Naive thymus-derived CD8-positive, alpha-beta T cell (primary cell): ENCODE data around the gene HCFC2. TPM values are rescaled to one million over a fixed set of nuclear protein-coding genes. Genes with fewer than 3 reads are reported as not detected.

Experiments
- ATAC-seq, 2 donors: fragments of 150-1000 bp; cut with Tn5 transposase in 1 of 2; sonication (Bioruptor Pico), chemical (Tn5 transposase) in 1 of 2; 1 replicate in 1 of 2; 2 replicates in 1 of 2; pipeline ENCODE4 v1.10.0; 2021; ENCODE audit warnings: mild to moderate bottlenecking in 2 of 2, moderate library complexity in 2 of 2
- POLR2A ChIA-PET: fragments of 350-600 bp; sonication (Branson Sonifier 250); formaldehyde crosslinking; loops from one replicate; lab custom pipeline; 2021; ENCODE audit warnings: antibody characterized with exemption; lab: Charles Lee
- DNase-seq, 10 donors: peaks; one replicate each; pipeline versions ENCODE4 v3.0.0 to v3.0.0-alpha.2; 2020 to 2022
- H3K27ac Mint-ChIP-seq, 10 donors: one replicate each; pipeline ENCODE4 v1.8.0; 2020 to 2022; ENCODE audit warnings: mild to moderate bottlenecking in 10 of 10, mixed read lengths in 10 of 10, moderate library complexity in 4 of 10, inconsistent platforms in 1 of 10
- H3K27me3 Mint-ChIP-seq, 5 donors: one replicate each; pipeline ENCODE4 v1.8.0; 2021 to 2022; ENCODE audit warnings: mixed read lengths in 5 of 5
- H3K36me3 Mint-ChIP-seq, 3 donors: one replicate each; pipeline ENCODE4 v1.8.0; 2020 to 2022; ENCODE audit warnings: mixed read lengths in 3 of 3, mild to moderate bottlenecking in 2 of 3, inconsistent platforms in 1 of 3
- H3K4me1 Mint-ChIP-seq, 4 donors: one replicate each; pipeline ENCODE4 v1.8.0; 2021 to 2022; ENCODE audit warnings: mixed read lengths in 4 of 4
- H3K4me3 Mint-ChIP-seq, 10 donors: one replicate each; pipeline ENCODE4 v1.8.0; 2020 to 2022; ENCODE audit warnings: mild to moderate bottlenecking in 10 of 10, mixed read lengths in 10 of 10, moderate library complexity in 6 of 10, inconsistent platforms in 1 of 10
- H3K9me3 Mint-ChIP-seq, 9 donors: one replicate each; pipeline ENCODE4 v1.8.0; 2020 to 2022; ENCODE audit warnings: mixed read lengths in 9 of 9, mild to moderate bottlenecking in 3 of 9, inconsistent platforms in 1 of 9, moderate library complexity in 1 of 9
- polyA plus RNA-seq, 3 donors: library from polyadenylated mRNA; unstranded; fragments of 300-500 nt; fragmentation: Illumina TruSeq; gene quantifications; one replicate each; pipeline ENCODE4 v1.2.3, GENCODE V29; 2021
- total RNA-seq, 8 experiments: library from RNA in 2 of 8; stranded (reverse) in 2 of 8; gene quantifications; one replicate each; pipeline ENCODE4 v1.2.3 and lab custom pipeline; 2021 to 2026

Gene HCFC2
- total and polyA plus RNA-seq, 5 experiments from 2014 or later: 4.1 to 17.1 (median 6.9) TPM

DNA sequence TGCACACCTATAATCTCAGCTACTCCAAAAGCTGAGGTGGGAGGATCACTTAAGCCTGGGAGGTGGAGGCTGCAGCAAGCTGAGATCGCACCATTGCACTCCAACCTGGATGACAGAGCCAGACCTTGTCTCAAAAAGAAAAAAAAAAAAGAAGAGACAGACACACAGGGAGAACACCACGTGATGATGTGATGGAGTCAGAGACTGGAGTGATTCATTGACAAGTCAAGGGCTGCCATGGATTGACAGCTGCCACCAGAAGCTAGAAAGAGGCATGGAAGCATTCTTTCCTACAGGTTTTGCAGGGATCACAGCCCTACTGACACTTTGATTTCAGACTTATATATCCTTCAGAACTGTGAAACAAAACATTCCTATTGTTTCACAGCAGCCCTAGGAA lies 3.5 kb upstream of the HCFC2 start:
- Mint-ChIP-seq H3K27ac (no peak overlapping the region), H3K4me3 (no peak overlapping the region), H3K36me3 (peaks cover 0 to 5% (median 0%) of the 10 kb centered on the region in 3 donors), H3K4me1 (peaks cover 5 to 12% (median 10%) of the 10 kb centered on the region in 4 donors), H3K9me3 (peaks cover 0 to 5% (median 0%) of the 10 kb centered on the region in 9 donors), H3K27me3 (peaks cover 3 to 16% (median 10%) of the 10 kb centered on the region in 5 donors)
- no peak for ATAC-seq
- POLR2A ChIA-PET: no interaction called here
- DNase-seq: no peak

DNA sequence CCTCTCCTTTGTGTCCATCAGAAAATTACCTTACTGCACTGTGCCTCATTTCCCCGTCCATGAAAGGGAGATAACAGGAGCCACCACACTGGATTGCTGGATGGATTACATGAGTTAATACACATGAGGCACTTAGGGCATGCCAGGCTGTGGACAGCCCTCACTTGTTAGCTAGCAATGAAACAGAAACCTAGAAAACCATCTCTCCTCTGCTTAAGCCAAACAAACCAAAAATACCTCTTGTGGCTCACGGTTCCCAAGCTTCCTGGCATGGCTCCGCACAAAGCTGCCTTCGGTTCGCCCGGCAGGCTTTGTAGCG lies 660 bp upstream of the HCFC2 start:
- DNase-seq: no peak

DNA sequence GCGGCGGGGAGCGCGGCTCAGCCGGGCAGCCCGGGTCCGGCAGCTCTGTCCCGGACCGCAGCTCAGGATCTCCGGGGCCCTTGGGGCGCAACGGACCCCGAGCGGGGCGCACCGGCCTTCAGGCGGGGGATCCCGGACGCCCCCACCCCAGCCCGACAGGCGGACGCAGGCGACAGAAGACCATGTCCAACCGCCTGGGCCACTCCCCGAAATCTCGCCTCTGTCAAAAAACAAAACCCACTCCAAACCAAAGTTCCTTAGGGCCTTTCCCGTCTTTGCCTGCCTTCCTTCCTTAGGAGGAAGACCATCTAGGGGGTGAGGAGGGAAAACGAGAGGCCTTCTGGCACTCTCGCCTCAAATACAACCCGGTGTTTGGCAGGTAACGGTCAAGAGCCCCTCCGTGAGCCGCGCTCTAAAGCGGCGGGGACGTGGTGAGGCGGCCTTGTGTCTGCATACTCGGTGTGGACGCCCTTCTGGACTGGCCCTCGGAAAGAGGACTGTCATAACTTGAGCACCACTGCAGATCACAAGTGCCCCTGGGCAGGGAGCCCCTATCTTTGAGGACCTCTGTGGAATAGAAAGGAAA lies 604 bp downstream of the HCFC2 start:
- Mint-ChIP-seq H3K36me3 (peaks cover 0 to 30% (median 0%) of the 10 kb centered on the region in 3 donors), H3K4me1 (peaks cover 10 to 26% (median 20%) of the 10 kb centered on the region in 4 donors), H3K4me3 (peak overlapping the region; percentile 80 to 97 (median 94)), H3K27me3 (peaks cover 0 to 9% (median 5%) of the 10 kb centered on the region in 5 donors), H3K27ac (peak overlapping the region; percentile 74 to 93 (median 86)), H3K9me3 (no peaks in the 10 kb centered on the region)
- DNase-seq (no peak), ATAC-seq (no peak)
- POLR2A ChIA-PET: interaction anchor here (0.7 to 2.2 kb wide), 6 partner anchors 44 to 161 kb away, joined by 3 to 27 read pairs (median 10); partner anchors contain the start of genes HSP90B1, NFYB and TDG

More for the DNA sequence above, 660 bp upstream of the HCFC2 start:
- peaks cover 1 to 13% (median 8%) of the 10 kb centered on the region in 5 donors for H3K27me3 Mint-ChIP-seq
- POLR2A ChIA-PET: interaction anchor here (0.6 to 2.2 kb wide), 13 partner anchors 13 to 1321 kb away, joined by 3 to 27 read pairs (median 3); partner anchors contain the start of genes HSP90B1, NFYB and TDG
- H3K27ac Mint-ChIP-seq: peak overlapping the region in 8 of 10 donors; percentile 49 to 97 (median 85)
- H3K36me3 Mint-ChIP-seq: peaks cover 0 to 18% (median 0%) of the 10 kb centered on the region in 3 donors
- H3K9me3 Mint-ChIP-seq: no peaks in the 10 kb centered on the region
- peak overlapping the region; percentile 90 to 97 (median 92) for H3K4me3 Mint-ChIP-seq
- peak; percentile 41 to 42 for ATAC-seq
- peaks cover 10 to 22% (median 18%) of the 10 kb centered on the region in 4 donors for H3K4me1 Mint-ChIP-seq

DNA sequence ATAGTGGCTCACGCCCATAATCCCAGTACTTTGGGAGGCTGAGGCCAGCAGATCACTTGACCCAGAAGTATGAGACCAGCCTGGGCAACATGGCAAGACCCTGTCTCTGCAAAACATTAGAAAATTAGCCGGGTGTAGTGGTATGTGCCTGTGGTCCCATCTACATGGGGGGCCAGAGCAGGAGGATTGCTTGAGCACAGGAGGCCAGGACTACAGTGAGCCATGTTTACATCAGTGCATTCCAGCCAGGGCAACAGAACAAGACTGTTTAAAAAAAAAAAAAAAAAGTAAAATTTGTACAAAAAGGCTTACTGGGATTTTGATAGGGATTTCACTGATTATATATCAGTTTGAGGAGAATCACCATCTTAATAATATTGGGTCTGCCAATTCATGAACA lies 7.8 kb downstream of the HCFC2 start:
- Mint-ChIP-seq H3K27ac (no peak overlapping the region), H3K4me3 (no peak overlapping the region), H3K36me3 (peaks cover 0 to 66% (median 4%) of the 10 kb centered on the region in 3 donors), H3K4me1 (peaks cover 2 to 34% (median 15%) of the 10 kb centered on the region in 4 donors), H3K9me3 (no peaks in the 10 kb centered on the region), H3K27me3 (no peaks in the 10 kb centered on the region)
- no peak for ATAC-seq
- no peak for DNase-seq
- POLR2A ChIA-PET: no interaction called here

DNA sequence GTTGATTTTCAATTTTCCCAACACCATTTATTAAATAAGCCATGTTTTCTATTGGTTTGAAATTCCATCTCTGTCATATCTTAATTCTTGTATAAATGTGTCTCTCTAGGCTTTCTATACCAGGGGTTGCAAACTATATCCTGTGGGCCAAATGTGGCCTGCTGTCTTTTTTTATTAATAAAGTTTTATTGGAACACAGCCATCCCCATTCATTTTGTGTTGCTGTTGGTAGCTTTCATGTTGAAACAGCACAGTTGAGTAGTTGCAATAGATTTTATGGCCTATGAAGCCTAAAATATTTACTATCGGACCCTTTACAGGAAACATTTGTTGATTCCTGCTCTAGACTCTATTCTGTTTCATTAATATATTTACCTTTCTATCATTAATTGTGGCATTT lies 9.4 kb downstream of the HCFC2 start:
- no peak for DNase-seq
- Mint-ChIP-seq H3K36me3 (peaks cover 0 to 66% (median 4%) of the 10 kb centered on the region in 3 donors), H3K27ac (no peak overlapping the region), H3K4me3 (no peak overlapping the region), H3K27me3 (no peaks in the 10 kb centered on the region), H3K9me3 (no peaks in the 10 kb centered on the region), H3K4me1 (peaks cover 2 to 30% (median 12%) of the 10 kb centered on the region in 4 donors)
- POLR2A ChIA-PET: no interaction called here
- no peak for ATAC-seq

DNA sequence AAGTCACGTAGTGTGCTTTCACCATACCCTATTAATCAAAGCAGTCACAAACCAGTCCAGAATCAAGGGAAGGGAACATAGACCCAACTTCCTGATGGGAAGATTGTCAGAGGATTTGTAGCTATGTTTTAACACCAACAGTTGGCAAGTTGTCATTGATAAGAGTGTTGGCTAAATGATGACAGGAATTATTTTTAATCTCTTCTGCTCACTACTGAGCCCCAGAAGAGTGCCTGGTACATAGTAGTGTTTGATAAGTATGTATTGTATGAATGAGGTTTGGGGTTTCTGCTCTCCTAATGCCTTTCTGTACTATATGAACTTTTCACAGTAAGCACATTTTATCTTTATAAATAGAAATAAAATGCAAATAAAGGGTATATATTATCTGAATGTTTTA lies 14.7 kb downstream of the HCFC2 start:
- Mint-ChIP-seq H3K9me3 (no peaks in the 10 kb centered on the region), H3K27me3 (no peaks in the 10 kb centered on the region), H3K27ac (no peak overlapping the region), H3K36me3 (peaks cover 5 to 71% (median 12%) of the 10 kb centered on the region in 3 donors), H3K4me1 (peaks cover 2 to 19% (median 11%) of the 10 kb centered on the region in 4 donors), H3K4me3 (no peak overlapping the region)
- ATAC-seq (no peak), DNase-seq (no peak)
- POLR2A ChIA-PET: interaction anchor here (1.0 kb wide), 1 partner anchor 13 kb away, joined by 3 read pairs; no protein-coding TSS in a partner anchor

DNA sequence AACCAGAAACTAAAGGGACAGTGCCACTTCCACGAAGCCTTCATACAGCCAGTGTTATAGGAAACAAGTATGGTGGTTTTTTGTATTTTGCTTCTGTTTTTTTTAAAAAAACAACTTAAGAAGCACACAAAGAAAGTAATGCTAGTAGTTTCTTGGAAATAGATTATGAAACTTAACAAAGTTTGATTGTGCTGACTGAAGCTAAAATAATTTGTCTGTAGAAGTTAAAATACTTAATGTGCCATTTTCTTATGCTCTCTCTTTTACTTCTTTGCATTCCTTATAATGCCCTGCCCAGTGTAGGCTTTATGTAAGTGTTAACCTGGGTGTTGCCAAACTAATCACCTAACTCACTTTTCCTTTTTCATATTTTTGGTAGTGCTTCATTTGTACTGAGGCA lies 16.4 kb downstream of the HCFC2 start:
- Mint-ChIP-seq H3K9me3 (no peaks in the 10 kb centered on the region), H3K27ac (no peak overlapping the region), H3K4me1 (peaks cover 1 to 17% (median 8%) of the 10 kb centered on the region in 4 donors), H3K36me3 (peaks cover 5 to 73% (median 14%) of the 10 kb centered on the region in 3 donors), H3K27me3 (no peaks in the 10 kb centered on the region), H3K4me3 (no peak overlapping the region)
- POLR2A ChIA-PET: no interaction called here
- ATAC-seq (no peak), DNase-seq (no peak)

DNA sequence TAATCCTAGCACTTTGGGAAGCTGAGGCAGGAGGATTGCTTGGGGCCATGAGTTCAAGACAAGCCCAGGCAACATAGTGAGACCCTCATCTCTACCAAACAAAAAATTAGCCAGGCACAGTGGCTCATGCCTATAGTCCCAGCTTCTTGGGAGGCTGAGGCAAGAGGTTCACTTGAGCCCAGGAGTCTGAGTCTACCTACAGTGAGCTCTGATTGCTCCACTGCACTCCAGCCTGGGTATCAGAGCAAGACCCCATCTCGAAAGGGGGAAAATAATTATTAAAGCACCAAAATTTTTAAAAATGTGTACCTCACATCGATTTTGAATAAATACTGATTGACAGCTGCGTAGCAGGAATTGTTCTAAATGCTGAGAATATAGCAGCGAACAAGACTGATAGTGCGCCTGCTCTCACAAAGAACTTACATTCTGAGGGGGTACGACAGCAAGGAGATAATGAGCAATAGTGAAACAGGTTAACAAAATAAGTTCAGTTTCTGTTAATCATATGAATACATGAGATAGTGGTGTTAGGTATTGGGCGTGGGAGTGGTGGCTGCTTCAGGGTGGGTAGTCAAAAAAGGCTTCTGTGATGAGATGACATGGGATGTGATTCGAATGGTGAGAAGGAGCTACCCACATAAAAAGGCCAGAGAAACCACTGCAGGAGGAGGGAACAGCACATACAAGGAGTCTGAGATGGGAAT lies 19.6 kb downstream of the HCFC2 start:
- Mint-ChIP-seq H3K9me3 (no peaks in the 10 kb centered on the region), H3K27ac (peak overlapping the region in 2 of 10 donors; percentile 9 to 44), H3K36me3 (peaks cover 5 to 69% (median 17%) of the 10 kb centered on the region in 3 donors), H3K27me3 (no peaks in the 10 kb centered on the region), H3K4me3 (no peak overlapping the region), H3K4me1 (peaks cover 0 to 6% (median 0%) of the 10 kb centered on the region in 4 donors)
- POLR2A ChIA-PET: no interaction called here
- DNase-seq (no peak), ATAC-seq (no peak)

DNA sequence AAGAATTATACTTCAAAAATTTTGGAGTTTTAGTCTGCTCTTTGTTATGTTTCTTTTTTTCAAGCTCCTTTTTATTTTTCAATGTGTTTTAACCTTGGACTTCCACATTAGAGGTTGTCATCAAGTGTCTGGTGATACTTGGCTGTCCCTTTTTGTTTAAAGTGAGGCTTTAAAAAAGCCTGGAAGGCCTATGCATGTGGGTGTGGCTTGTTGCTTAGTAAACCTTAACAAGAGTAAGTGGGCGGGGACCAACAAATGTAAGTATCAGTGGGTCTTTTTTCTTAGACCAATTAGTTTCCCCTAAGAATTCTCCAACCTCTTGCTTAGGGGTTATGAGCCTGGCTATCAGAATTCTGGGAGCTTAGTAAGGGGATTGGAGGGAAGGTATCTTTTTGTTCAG lies 26.4 kb downstream of the HCFC2 start:
- no peak for DNase-seq
- no peak for ATAC-seq
- no peak overlapping the region for H3K4me3 Mint-ChIP-seq
- no peaks in the 10 kb centered on the region for H3K27me3 Mint-ChIP-seq
- peaks cover 7 to 79% (median 26%) of the 10 kb centered on the region in 3 donors for H3K36me3 Mint-ChIP-seq
- no peak overlapping the region for H3K27ac Mint-ChIP-seq
- H3K9me3 Mint-ChIP-seq: no peaks in the 10 kb centered on the region
- H3K4me1 Mint-ChIP-seq: no peaks in the 10 kb centered on the region
- POLR2A ChIA-PET: no interaction called here

DNA sequence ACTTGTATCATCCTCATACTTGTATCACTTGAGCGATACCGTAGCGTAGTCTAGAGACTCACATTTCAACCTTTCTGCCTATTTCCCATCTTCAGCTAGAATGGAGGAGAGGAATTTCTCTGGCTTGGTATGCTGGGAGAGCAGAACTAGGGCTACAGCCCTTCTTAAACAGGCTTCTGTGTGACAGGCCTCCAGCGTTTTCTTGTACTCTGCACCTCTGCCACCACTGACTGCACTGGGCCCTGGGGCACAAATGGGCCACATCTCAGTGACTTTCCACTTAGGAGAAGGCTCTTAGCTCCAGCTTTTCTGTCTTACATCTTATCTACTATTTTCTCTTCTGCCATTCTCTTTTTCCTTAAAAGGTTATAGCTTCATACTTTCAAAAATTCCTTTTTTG lies 26.8 kb downstream of the HCFC2 start:
- ATAC-seq (no peak), DNase-seq (no peak)
- peaks cover 7 to 74% (median 26%) of the 10 kb centered on the region in 3 donors for H3K36me3 Mint-ChIP-seq
- no peak overlapping the region for H3K27ac Mint-ChIP-seq
- POLR2A ChIA-PET: interaction anchor here (0.6 kb wide), 1 partner anchor 16 kb away, joined by 7 read pairs; no protein-coding TSS in a partner anchor
- H3K4me3 Mint-ChIP-seq: no peak overlapping the region
- no peaks in the 10 kb centered on the region for H3K9me3 Mint-ChIP-seq
- H3K27me3 Mint-ChIP-seq: no peaks in the 10 kb centered on the region
- H3K4me1 Mint-ChIP-seq: no peaks in the 10 kb centered on the region

DNA sequence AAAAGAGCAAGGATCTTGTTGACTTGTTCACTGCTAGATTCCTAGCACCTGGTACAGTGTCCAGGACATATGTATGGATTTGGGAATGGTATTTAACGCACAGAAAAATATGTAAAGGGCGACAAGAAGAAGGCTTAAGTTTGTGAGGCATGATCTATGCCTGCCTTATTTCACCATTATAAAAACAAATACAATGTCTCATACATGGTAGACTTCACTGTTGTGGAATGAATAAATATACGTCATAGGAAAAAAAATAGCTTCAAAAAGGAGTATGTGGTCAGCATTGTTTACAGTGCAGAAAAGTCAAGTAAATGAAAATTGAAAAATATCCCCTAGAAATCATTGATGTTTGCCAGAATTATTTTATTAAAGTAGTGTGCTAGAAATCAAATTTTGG lies 30.0 kb downstream of the HCFC2 start:
- ATAC-seq (no peak), DNase-seq (no peak)
- POLR2A ChIA-PET: no interaction called here
- peak overlapping the region in 1 of 10 donors; percentile 39 for H3K27ac Mint-ChIP-seq
- no peak overlapping the region for H3K4me3 Mint-ChIP-seq
- H3K4me1 Mint-ChIP-seq: no peaks in the 10 kb centered on the region
- H3K36me3 Mint-ChIP-seq: peaks cover 7 to 79% (median 33%) of the 10 kb centered on the region in 3 donors
- H3K27me3 Mint-ChIP-seq: no peaks in the 10 kb centered on the region
- H3K9me3 Mint-ChIP-seq: no peaks in the 10 kb centered on the region

DNA sequence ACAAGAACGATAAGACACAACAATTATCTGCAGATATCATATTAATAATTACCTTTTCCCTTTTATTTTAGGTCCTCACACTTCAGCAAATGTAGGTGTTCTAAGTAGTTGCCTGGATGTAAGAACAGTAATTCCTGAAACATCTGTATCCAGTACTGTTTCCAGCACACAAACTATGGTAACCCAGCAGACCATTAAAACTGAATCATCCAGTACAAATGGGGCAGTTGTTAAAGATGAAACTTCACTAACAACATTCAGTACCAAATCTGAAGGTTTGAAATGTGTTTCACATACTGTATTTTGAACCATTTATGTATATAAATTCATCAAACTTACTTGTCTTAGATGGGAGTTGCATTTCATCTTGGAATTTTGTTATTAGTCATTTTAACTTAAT lies 31.0 kb downstream of the HCFC2 start:
- H3K4me1 Mint-ChIP-seq: no peaks in the 10 kb centered on the region
- no peak for DNase-seq
- no peaks in the 10 kb centered on the region for H3K27me3 Mint-ChIP-seq
- H3K4me3 Mint-ChIP-seq: no peak overlapping the region
- no peak for ATAC-seq
- POLR2A ChIA-PET: no interaction called here
- no peaks in the 10 kb centered on the region for H3K9me3 Mint-ChIP-seq
- peaks cover 7 to 73% (median 31%) of the 10 kb centered on the region in 3 donors for H3K36me3 Mint-ChIP-seq
- no peak overlapping the region for H3K27ac Mint-ChIP-seq

DNA sequence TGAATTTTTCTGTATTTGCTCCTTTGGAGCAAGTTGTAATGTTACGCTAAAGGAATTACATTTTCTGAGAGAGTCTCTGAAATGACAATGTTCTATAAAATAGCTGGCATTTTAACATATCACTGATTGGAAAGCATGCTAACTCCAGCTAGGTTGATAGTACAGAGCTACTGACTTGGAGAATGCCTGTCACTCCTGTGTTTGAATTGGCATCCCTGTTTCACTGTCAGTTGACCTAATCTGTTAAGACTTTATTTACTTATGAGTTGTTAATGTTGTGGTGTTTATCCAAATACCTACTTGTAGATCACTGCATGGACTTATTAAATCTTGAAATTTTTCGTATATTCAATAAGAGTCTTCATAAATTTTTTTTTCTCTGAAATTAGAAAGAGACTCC lies 33.6 kb downstream of the HCFC2 start:
- no peaks in the 10 kb centered on the region for H3K4me1 Mint-ChIP-seq
- ATAC-seq (no peak), DNase-seq (no peak)
- no peaks in the 10 kb centered on the region for H3K9me3 Mint-ChIP-seq
- H3K27ac Mint-ChIP-seq: no peak overlapping the region
- peaks cover 7 to 74% (median 28%) of the 10 kb centered on the region in 3 donors for H3K36me3 Mint-ChIP-seq
- no peaks in the 10 kb centered on the region for H3K27me3 Mint-ChIP-seq
- POLR2A ChIA-PET: interaction anchor here (0.5 kb wide), 1 partner anchor 240 kb away, joined by 3 read pairs; no protein-coding TSS in a partner anchor
- H3K4me3 Mint-ChIP-seq: no peak overlapping the region
